H9 (cell line): ENCODE measurements around the gene MAP1B. TPM values are rescaled to one million over a fixed set of nuclear protein-coding genes. Genes with fewer than 3 reads are reported as not detected.
A peak's percentile ranks its signal among the peaks of the same experiment; 100 is the strongest.

ENCODE experiments used
- DNase-seq: peaks from one replicate; pipeline ENCODE4 v3.0.0-alpha.2; 2017
- H2AFZ ChIP-seq: one replicate; pipeline ENCODE4 v1.6.1; 2013; ENCODE audit warnings: mild to moderate bottlenecking, low read length, control low read depth, moderate library complexity
- H2AK5ac ChIP-seq: 2 replicates; pipeline ENCODE4 v1.6.1; 2013; ENCODE audit warnings: low read length, control low read depth, mixed read lengths; ENCODE audit not compliant: insufficient read length
- H2BK120ac ChIP-seq: one replicate; pipeline ENCODE4 v1.6.1; 2013; ENCODE audit warnings: low read depth, mild to moderate bottlenecking, low read length, control low read depth, inconsistent platforms; ENCODE audit not compliant: poor library complexity, severe bottlenecking
- H2BK12ac ChIP-seq: 2 replicates; pipeline ENCODE4 v1.6.1; 2013; ENCODE audit warnings: low read length, control low read depth, mixed read lengths, low read depth; ENCODE audit not compliant: insufficient read length
- H2BK15ac ChIP-seq: 2 replicates; pipeline ENCODE4 v1.6.1; 2013; ENCODE audit warnings: low read depth, low read length, control low read depth
- H2BK20ac ChIP-seq: one replicate; pipeline ENCODE4 v1.6.1; 2013; ENCODE audit warnings: low read depth, mild to moderate bottlenecking, low read length, control low read depth, inconsistent platforms; ENCODE audit not compliant: poor library complexity, severe bottlenecking
- H2BK5ac ChIP-seq: 2 replicates; pipeline ENCODE4 v1.6.1; 2013; ENCODE audit warnings: low read length, control low read depth, mixed read lengths; ENCODE audit not compliant: insufficient read length
- H3K14ac ChIP-seq: 2 replicates; pipeline ENCODE4 v1.6.1; 2013; ENCODE audit warnings: low read length, control low read depth; ENCODE audit not compliant: insufficient read depth
- H3K18ac ChIP-seq: 2 replicates; pipeline ENCODE4 v1.6.1; 2013; ENCODE audit warnings: low read depth, mild to moderate bottlenecking, mixed read lengths, low read length, control low read depth; ENCODE audit not compliant: insufficient read length
- H3K23ac ChIP-seq: 2 replicates; pipeline ENCODE4 v1.6.1; 2013; ENCODE audit warnings: low read length, control low read depth, mixed read lengths, low read depth; ENCODE audit not compliant: insufficient read length
- H3K23me2 ChIP-seq: 2 replicates; pipeline ENCODE4 v1.6.1; 2013; ENCODE audit warnings: low read depth, mild to moderate bottlenecking, mixed read lengths, low read length, control low read depth; ENCODE audit not compliant: insufficient read length, poor library complexity, severe bottlenecking
- H3K27ac ChIP-seq: 2 replicates; pipeline ENCODE4 v1.5.1; 2013; ENCODE audit warnings: low read length, control low read depth, mixed read lengths, low read depth; ENCODE audit not compliant: insufficient read length
- H3K27me3 ChIP-seq: 2 replicates; pipeline ENCODE4 v1.6.1; 2013; ENCODE audit warnings: low read length, control low read depth, inconsistent platforms; ENCODE audit not compliant: insufficient read depth
- H3K4ac ChIP-seq: 2 replicates; pipeline ENCODE4 v1.6.1; 2013; ENCODE audit warnings: low read depth, mild to moderate bottlenecking, control low read depth, inconsistent platforms, low read length, moderate library complexity
- H3K4me1 ChIP-seq: 2 replicates; pipeline ENCODE4 v1.6.1; 2013; ENCODE audit warnings: low read length, control low read depth, inconsistent platforms; ENCODE audit not compliant: insufficient read depth
- H3K4me2 ChIP-seq: 2 replicates; pipeline ENCODE4 v1.6.1; 2013; ENCODE audit warnings: low read length, control low read depth, mixed read lengths; ENCODE audit not compliant: insufficient read length, insufficient read depth
- H3K56ac ChIP-seq: 2 replicates; pipeline ENCODE4 v1.6.1; 2013; ENCODE audit warnings: low read depth, mild to moderate bottlenecking, mixed read lengths, low read length, control low read depth; ENCODE audit not compliant: insufficient read length
- H3K79me1 ChIP-seq: 2 replicates; pipeline ENCODE4 v1.6.1; 2013; ENCODE audit warnings: low read depth, mild to moderate bottlenecking, moderate library complexity, low read length, control low read depth, inconsistent platforms; ENCODE audit not compliant: insufficient read depth, poor library complexity, severe bottlenecking
- H3K79me2 ChIP-seq: 2 replicates; pipeline ENCODE4 v1.6.1; 2013; ENCODE audit warnings: low read length, control low read depth, inconsistent platforms; ENCODE audit not compliant: insufficient read depth
- H3K9ac ChIP-seq: 2 replicates; pipeline ENCODE4 v1.6.1; 2013; ENCODE audit warnings: low read length, control low read depth, mixed read lengths; ENCODE audit not compliant: insufficient read length; ENCODE audit errors: extremely low read depth
- H3K9me3 ChIP-seq: one replicate; pipeline ENCODE4 v1.6.1; 2013; ENCODE audit warnings: low read depth, low read length, inconsistent platforms; ENCODE audit not compliant: control insufficient read depth
- H3T11ph ChIP-seq: one replicate; pipeline ENCODE4 v1.6.1; 2013; ENCODE audit warnings: mild to moderate bottlenecking, low read length, control low read depth, inconsistent platforms
- H4K20me1 ChIP-seq: one replicate; pipeline ENCODE4 v1.6.1; 2013; ENCODE audit not compliant: control insufficient read depth, insufficient read length, insufficient read depth
- H4K5ac ChIP-seq: 2 replicates; pipeline ENCODE4 v1.6.1; 2013; ENCODE audit warnings: low read depth, mild to moderate bottlenecking, mixed read lengths, low read length, control low read depth; ENCODE audit not compliant: insufficient read length
- H4K8ac ChIP-seq: replicated peaks from 2 replicates; pipeline ENCODE4 v1.6.1; 2013; ENCODE audit warnings: low read length, control low read depth, mixed read lengths, low read depth; ENCODE audit not compliant: insufficient read length
- H4K91ac ChIP-seq: 2 replicates; pipeline ENCODE4 v1.6.1; 2013; ENCODE audit warnings: low read depth, mild to moderate bottlenecking, moderate library complexity, mixed read lengths, low read length, control low read depth; ENCODE audit not compliant: insufficient read length
- H3K27ac Mint-ChIP-seq, 3 experiments: 2 replicates in 2 of 3; 3 replicates in 1 of 3; pipeline ENCODE4 v1.8.0; 2020 to 2021; ENCODE audit warnings: mixed read lengths in 3 of 3, mild to moderate bottlenecking in 1 of 3, moderate library complexity in 1 of 3
- H3K27me3 Mint-ChIP-seq: 2 replicates; pipeline ENCODE4 v1.8.0; 2021; ENCODE audit warnings: low read depth, mild to moderate bottlenecking, moderate library complexity, mixed read lengths
- H3K36me3 Mint-ChIP-seq, 3 experiments: 2 replicates in 2 of 3; 3 replicates in 1 of 3; pipeline ENCODE4 v1.8.0; 2020 to 2021; ENCODE audit warnings: low read depth in 3 of 3, mixed read lengths in 3 of 3; ENCODE audit not compliant: insufficient read depth in 1 of 3
- H3K4me1 Mint-ChIP-seq, 2 experiments: 2 replicates each; pipeline ENCODE4 v1.8.0; 2020; ENCODE audit warnings: mixed read lengths in 2 of 2
- H3K4me3 Mint-ChIP-seq, 2 experiments: 2 replicates in 1 of 2; 3 replicates in 1 of 2; pipeline ENCODE4 v1.8.0; 2020 to 2021; ENCODE audit warnings: mild to moderate bottlenecking in 2 of 2, mixed read lengths in 2 of 2, moderate library complexity in 1 of 2
- H3K9me3 Mint-ChIP-seq, 2 experiments: 2 replicates in 1 of 2; 3 replicates in 1 of 2; pipeline ENCODE4 v1.8.0; 2020; ENCODE audit warnings: mild to moderate bottlenecking in 2 of 2, mixed read lengths in 2 of 2, moderate library complexity in 1 of 2
- WGBS: extraction: QIAGEN DNeasy Blood & Tissue Kit; methylation state at CpG from one replicate; pipeline ENCODE4 v1.1.7; 2013; ENCODE audit warnings: missing lambda C conversion rate, low lambda C conversion rate, mixed read lengths; ENCODE audit not compliant: insufficient read length; ENCODE audit errors: extremely low coverage; 5-methylcytosine and 5-hydroxymethylcytosine counted together
- total RNA-seq: library from RNA; stranded (reverse); gene quantifications from 2 replicates; pipeline ENCODE4 v1.2.1, GENCODE V29; 2021
- TF ChIP-seq, protein P1 (sequence below): fragments of 200-600 bp; sonication (generic); conservative IDR thresholded peaks from 3 replicates; pipeline ENCODE4 v1.8.0; 2021; ENCODE audit warnings: antibody characterized with exemption, mild to moderate bottlenecking

MAP1B gene
- total RNA-seq, 1 experiment from 2014 or later, result 67.5 TPM

DNA sequence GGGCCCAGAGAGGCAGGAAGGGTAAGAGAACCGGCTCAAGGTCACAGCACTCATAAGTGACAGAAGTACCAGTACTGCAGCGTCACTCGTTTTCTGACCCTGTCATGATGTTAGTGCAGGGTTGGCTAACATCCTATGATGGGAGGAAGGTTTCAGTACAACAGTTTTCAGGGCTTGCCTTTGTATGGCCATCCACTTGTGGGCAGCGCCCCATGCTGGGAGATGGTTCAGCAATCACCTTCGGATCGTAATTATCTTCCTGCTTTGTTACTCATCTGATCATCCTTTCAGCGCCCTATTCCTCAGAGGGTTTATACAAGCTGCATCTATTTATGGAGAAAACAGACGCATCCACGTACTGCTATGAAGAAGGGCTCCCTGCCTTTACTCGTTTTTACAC, 2.4 kb downstream of the MAP1B start:
- Histone ChIP-seq H2BK20ac (no peak overlapping the region), H3K4ac (no peak overlapping the region), H3K56ac (no peak overlapping the region), H3K27ac (no peak overlapping the region), H3K23me2 (peaks cover 10% of the 10 kb centered on the region), H4K20me1 (no peaks in the 10 kb centered on the region), H3K18ac (no peak overlapping the region), H3K27me3 (no peaks in the 10 kb centered on the region), H2AFZ (no peak overlapping the region), H3K4me1 (peaks cover 9% of the 10 kb centered on the region; the same call in 1 of the 2 replicates), H2BK120ac (no peak overlapping the region), H3K23ac (no peak overlapping the region), H2BK15ac (no peak overlapping the region), H3K79me1 (no peaks in the 10 kb centered on the region), H2BK12ac (no peak overlapping the region), H3K14ac (no peak overlapping the region), H4K91ac (no peak overlapping the region), H2BK5ac (no peak overlapping the region), H3K9me3 (no peaks in the 10 kb centered on the region), H4K8ac (no peak overlapping the region), H3K9ac (no peak overlapping the region), H3K79me2 (peaks cover 18% of the 10 kb centered on the region), H4K5ac (no peak overlapping the region), H3T11ph (no peak overlapping the region), H3K4me2 (peak overlapping the region; percentile 20), H2AK5ac (no peak overlapping the region)
- no peaks in the 10 kb centered on the region for H3K9me3 Mint-ChIP-seq
- TF ChIP-seq, protein P1, sequence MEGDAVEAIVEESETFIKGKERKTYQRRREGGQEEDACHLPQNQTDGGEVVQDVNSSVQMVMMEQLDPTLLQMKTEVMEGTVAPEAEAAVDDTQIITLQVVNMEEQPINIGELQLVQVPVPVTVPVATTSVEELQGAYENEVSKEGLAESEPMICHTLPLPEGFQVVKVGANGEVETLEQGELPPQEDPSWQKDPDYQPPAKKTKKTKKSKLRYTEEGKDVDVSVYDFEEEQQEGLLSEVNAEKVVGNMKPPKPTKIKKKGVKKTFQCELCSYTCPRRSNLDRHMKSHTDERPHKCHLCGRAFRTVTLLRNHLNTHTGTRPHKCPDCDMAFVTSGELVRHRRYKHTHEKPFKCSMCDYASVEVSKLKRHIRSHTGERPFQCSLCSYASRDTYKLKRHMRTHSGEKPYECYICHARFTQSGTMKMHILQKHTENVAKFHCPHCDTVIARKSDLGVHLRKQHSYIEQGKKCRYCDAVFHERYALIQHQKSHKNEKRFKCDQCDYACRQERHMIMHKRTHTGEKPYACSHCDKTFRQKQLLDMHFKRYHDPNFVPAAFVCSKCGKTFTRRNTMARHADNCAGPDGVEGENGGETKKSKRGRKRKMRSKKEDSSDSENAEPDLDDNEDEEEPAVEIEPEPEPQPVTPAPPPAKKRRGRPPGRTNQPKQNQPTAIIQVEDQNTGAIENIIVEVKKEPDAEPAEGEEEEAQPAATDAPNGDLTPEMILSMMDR, result no peak
- no peak for DNase-seq
- H3K27me3 Mint-ChIP-seq, result no peaks in the 10 kb centered on the region; the same call in 1 of the 2 replicates
- peak overlapping the region; percentile 86 to 96 for H3K4me3 Mint-ChIP-seq
- H3K4me1 Mint-ChIP-seq, result peaks cover 38 to 43% of the 10 kb centered on the region in 2 experiments
- H3K27ac Mint-ChIP-seq, result peak overlapping the region in 1 of 3 experiments; percentile 88; a peak in 2 of 7 replicates
- H3K36me3 Mint-ChIP-seq, result peaks cover 2 to 16% (median 4%) of the 10 kb centered on the region in 3 experiments; a peak in 5 of 7 replicates
- no CpG with 5 or more reads among the region's 10 CpGs for WGBS
